CD4-positive, alpha-beta T cell treated with Interleukin-15 for 1 hour (primary cell): ENCODE measurements around the gene HLA-E.
"Not testable (repeated sequence)": the region's sequence is repeated elsewhere in the genome, so short reads cannot be mapped to it uniquely, and the experiment has no call there.

Source experiments
- DNase-seq: peaks from one replicate; pipeline ENCODE4 v3.0.0-alpha.2; 2020

HLA-E gene

DNA sequence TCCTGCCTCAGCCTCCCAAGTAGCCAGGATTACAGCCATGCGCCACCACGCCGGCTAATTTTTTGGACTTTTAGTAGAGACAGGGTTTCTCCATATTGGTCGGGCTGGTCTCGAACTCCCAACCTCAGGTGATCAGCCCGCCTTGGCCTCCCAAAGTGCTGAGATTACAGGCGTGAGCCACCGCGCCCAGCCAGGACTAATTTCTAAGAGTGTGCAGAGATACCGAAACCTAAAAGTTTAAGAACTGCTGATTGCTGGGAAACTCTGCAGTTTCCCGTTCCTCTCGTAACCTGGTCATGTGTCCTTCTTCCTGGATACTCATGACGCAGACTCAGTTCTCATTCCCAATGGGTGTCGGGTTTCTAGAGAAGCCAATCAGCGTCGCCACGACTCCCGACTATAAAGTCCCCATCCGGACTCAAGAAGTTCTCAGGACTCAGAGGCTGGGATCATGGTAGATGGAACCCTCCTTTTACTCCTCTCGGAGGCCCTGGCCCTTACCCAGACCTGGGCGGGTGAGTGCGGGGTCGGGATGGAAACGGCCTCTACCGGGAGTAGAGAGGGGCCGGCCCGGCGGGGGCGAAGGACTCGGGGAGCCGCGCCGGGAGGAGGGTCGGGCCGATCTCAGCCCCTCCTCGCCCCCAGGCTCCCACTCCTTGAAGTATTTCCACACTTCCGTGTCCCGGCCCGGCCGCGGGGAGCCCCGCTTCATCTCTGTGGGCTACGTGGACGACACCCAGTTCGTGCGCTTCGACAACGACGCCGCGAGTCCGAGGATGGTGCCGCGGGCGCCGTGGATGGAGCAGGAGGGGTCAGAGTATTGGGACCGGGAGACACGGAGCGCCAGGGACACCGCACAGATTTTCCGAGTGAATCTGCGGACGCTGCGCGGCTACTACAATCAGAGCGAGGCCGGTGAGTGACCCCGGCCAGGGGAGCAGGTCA is at the start of gene HLA-E:
Gene HLA-E (plus strand): TSS at position 429 of the 945 bp plus-strand sequence. CDS start 23 bp downstream, at position 452.
- peak; percentile 98 for DNase-seq

DNA sequence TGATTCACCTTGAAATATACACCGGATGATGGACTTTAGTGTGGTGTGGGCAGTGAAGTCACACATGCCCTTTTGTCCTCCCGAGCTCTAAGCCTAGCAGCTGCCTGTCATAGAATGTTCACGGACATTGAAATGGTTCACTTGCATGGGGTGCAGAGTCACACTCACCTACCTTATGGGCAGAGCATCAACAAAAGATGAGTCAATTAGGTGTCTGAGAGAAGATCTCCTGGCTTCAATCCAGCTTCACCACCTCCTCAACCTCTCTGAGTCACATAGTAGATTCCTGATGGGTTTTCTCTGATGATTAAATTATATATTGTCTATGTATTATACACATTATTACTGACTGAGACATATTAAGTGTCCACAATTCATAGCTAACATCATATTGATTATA is 48.1 kb upstream of the HLA-E start:
- no peak for DNase-seq

DNA sequence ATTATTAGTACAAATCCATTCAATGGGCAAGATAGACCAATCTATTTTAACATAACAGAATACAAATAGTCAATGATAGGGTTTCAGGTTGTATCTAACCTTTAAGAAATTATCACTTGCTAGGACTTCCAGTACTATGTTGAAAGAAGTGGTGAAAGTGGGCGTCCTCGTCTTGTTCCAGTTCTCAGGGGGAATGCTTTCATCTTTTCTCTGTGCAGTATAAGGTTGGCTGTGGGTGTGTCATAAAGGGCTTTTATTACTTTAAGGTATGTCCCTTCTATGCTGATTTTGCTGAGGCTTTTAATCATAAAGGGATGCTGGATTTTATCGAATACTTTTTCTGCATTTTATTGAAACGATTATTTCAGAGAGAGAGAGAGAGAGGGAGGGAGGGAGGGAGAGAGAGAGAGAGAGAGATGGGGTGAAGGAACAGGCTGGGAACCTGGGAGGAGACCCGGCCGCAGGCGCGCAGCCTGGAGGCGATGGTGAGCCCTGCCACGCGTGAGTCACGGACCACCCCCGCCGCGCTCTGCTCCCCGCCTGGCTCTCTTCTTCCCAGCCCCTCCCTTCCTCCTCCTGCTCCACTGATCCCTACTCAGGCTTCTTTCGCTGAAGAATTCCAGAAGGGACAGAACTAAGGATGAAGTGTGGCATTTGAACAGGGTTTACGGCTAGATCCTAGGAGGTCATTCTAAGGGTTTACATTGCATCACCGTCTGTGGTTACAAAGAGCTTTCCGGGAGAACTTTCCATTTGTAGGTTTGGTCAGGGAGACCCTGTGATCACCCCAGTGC is 45.5 kb upstream of the HLA-E start:
- DNase-seq, result no peak

DNA sequence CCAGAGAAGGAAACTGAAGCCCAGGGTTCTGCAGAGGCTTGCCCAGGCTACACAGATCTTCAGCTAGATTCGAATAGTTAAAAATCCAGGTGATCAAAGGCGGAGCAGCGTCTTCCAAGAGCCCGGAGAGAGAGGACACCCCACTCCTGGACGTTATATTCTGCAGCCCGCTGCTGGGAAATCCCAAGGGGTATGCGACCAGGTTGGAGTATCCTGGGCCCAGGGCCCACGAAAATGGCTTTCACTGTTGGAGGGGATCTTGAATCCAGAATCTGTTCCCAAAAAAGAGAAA is 44.9 kb upstream of the HLA-E start:
- no peak for DNase-seq

DNA sequence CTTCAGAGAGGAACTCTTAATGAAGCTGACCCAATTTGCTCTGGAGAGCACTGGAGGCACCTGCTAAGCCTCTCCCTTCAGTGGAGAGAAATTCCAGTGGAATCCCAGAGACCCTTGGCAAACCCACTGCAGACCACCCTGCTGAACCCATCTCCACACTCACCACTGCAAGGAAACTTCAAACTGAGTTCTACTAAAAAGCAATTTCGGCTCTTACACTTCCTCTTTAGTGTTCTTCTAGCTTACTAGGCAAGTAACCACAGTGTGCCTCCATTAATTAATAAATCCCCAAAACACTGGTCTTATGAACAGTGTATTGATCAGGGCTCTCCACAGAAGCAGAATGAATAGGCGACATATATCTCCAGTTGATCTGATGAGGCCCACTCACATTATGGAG is 43.0 kb upstream of the HLA-E start:
- DNase-seq, result no peak

DNA sequence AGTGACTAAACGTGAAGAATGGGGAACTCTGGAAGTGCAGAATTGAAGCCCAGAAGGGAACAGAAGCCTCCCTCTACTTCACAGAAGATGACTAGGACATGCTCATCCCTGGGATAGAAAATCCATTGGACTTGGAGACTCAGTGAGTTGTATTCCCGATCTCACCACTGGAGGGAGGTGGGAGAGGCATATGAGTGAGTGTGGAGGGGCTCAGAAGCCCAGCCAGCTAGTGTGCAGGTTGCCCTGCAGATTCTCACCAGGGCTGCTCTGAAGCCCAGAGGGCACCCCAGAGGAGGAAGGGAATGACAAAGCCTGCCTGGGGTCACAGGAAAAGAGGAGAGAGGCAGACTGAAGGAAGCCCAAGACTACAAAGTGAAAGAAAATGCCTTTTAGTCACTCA is 42.1 kb upstream of the HLA-E start:
- no peak for DNase-seq

DNA sequence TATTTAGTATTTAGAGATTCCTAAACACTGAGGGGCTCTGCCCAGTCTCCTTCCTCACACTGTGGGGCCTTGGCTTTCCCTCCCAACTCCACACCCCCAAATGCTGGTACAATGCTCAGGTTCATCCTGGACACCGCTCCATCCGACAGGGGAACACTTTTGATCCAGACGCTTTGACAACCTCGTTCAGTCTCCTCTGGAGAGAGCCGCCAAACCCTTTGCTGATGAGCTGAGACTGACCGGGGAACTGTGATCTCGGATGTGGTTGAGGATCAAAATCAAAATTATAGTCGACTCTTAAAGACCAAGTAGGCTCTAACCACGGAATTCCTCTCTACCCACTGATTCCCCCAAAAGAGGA is 38.8 kb upstream of the HLA-E start:
- no peak for DNase-seq

DNA sequence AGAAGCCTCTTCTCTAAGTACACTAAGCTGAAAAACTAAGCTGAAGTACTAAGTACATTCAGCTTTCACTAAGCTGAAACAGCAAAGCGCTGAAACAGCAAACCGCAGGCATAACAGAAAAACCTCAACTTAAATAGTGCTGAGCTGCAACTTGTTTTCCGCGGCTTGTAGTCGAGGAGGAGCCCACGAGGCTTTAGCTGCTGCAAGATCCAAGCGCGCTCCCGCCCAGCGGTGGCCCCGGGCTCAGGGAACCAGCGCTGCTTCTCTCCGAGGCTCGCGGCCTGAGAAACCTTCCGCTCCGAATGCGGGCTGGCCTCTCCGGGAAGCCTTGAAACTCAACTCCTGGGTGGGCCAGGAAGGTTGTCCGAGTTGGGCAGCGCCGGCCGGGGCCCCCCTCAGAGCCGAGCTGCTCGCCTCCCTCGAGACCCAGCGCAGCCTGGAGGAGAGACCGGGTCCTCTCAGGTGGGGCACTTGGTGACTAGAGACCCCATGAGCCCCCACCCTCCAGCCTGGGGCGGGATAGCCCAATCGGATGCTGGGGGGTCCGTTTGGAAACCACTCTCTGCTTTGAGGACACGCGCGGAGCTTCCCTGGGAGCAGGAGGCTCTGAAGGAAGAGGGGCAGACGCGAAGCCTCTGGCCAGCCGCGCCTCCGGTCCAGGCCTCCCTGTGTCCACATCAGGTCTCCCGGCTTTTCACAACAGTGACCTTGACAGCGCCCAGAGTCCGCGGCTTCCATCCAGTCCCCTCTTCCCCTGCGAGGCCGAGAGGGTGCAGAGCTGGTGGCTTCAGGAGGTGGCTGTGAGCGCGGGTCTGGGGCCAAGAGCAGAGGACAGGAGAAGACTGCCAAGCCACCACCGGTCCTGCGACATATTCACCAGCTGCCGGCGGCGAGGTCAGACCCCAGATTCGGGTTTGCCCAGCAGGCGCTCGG is 38.1 kb upstream of the HLA-E start:
- peak; percentile 60 for DNase-seq

DNA sequence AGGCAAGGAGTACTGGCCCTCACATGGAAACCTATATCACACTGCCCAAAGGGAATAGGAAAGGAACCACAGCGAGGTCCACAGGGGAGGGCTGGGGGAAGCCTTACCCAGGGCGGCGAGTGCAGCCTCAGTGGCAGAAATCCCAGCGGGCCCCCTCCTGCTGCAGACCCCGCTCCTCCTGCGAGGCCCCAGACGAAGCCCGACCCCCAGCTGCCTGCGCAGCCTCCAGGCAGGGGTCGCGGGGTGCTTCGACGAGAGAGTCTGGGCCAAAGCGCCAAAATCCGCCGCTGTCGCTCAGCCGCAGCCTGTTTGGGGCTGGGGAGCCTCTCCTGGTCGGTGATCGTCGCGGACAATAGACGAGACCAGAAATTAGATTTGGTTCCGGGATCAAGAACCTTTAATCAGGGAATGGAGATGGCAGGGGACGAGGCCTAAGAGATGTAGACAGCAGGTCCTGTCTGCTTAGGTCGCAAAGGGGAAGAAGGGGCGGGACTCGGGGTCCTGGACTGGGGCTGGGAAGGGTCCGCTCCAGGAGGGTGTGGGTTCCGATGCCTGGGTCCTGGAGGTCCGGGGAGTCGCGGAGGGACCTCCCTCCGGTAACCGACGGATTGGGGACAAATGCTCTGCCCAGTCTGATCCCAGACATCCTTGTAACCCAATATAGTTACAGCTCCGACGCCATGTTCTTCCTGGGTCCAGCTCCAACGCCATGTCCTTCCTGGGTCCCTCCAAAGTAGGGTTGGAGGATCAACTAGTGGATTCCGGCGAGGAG is 36.4 kb upstream of the HLA-E start:
- no peak for DNase-seq

DNA sequence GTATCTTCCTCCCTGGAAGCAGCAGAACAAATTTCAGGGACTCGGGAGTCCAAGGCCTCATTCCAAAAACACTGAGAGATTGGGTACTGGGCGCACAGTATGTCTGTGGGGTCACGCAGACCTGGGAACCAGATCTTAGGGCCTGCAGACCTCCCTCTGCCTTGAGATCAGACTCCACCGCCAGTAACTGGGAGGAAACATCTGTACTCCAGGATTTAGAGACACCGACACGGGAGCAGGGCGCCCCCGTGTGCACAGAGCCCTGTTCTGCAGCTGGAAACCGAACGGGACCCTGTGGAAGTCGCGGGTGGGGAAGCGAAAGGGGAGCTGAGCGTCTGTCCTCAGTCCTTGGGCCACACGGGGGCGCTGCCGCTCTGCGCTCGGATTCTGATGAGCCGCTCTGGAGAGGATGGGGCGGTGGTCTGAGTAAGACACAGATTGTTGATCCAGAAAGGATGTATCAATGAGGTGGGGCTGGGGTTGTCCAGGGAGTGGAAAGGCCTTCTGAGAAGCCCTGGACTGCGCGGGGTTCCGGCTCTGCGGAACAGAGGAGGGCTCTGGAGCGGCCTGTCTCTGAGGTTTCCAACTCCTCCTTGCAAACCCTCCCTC is 35.7 kb upstream of the HLA-E start:
- DNase-seq, result peak; percentile 83

DNA sequence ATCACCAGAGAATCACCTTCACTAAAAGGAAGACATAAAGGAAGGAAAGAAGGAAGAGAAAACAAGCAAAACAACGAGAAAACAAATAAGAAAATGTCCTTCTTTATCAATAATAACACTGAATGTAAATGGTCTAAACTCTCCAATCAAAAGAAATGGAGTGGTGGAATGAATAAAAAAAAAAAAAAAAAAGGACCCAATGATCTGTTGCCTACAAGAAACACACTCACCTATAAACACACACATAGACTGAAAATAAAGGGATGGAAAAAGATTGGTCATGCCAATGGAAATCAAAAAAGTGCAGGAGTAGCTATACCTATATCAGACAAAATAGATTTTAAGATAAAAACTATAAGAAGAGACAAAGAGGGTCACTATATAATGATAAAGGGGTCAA is 30.2 kb upstream of the HLA-E start:
- no peak for DNase-seq

DNA sequence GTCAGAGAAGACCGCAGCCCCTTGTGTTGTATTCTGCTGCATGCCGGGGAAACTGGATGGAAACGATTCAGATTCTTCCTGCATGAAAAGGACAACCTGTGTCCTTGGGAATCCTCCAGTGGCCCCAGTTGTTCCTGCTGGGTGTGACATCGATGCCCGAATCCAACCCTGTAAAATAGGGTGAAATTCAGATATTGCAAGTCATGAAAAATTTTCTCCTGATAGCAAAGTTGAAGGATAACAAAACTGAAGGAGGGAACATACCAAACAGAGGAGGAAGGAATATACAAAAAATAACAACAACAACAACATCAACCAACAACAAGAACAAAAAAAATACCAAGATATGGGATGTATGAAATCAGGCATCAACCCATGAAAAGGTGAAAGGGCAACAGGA is 28.3 kb upstream of the HLA-E start:
- DNase-seq, result no peak

DNA sequence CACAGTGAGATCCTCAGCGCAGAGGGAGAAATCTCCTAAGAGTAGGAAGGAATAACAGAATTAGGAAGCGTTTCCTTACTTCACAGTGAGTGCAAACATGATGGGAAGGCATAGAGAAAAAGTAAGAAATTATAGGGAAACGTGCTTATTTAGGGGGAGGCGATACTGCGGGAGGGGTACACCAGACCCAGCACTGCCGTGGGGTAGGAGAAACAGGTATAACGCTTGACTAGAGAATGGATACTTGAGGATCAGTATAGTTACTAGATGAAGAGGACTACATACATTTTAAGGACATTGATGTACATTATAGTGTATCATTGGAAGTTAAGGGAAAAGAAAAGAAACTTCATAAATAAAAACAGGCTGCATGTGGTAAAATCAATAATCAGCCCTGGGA is 26.8 kb upstream of the HLA-E start:
- DNase-seq, result no peak

DNA sequence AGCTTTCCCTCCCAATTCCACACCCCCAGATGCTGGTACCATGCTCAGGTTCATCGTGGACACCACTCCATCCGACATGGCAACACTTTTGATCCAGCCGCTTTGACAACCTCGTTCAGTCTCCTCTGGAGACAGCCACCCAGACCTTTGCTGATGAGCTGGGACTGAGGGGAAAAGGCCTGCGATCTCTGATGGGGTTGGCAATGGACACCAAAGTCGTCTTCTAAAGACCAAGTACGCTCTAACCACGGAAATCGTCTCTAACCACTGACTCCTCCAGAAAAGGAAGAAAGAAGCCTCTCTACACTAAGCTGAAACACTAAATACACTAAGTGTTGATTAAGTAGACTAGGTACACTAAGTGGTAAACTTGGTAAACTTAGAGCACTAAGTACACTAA is 26.1 kb upstream of the HLA-E start:
- no peak for DNase-seq

DNA sequence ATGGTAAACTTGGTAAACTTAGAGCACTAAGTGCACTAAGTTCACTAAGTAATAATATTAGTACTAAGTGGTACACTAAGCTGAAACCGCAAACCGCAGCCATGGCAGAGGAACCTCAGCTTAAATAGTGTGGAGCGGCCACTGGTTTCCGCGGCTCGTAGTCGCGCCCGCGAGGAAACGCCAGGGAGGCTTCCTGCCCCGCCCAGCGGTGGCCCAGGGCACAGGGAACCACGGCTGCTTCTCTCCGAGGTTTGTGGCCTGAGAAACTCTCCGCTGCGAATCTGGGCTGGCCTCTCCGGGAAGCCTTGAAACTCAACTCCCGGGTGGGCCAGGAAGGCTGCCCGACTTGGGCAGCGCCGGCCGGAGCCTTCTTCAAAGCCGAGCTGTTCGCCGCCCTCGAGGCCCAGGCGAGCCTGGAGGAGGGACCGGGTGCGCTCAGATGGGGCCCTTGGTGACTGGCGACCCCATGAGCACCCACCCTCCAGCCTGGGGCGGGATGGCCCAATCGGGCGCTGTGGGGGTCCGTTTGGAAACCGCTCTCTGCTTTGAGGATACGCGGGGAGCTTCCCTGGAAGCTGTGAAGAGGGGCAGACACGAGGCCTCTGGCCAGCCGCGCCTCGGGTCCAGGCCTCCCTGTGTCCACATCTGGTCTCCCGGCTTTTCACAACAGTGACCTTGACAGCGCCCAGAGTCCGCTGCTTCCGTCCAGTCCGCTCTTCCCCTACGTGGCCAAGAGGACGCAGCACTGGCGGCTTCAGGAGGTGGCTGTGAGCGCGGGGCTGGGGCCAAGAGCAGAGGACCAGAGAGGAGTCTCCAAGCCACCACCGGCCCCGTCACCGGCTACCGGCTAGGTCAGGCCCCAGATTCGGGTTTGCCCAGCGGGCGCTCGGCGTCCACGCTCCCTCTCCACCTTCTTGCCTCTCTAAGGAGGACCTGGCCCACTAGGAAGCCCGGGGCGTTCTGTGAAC is 25.4 kb upstream of the HLA-E start:
- peak; percentile 74 for DNase-seq

DNA sequence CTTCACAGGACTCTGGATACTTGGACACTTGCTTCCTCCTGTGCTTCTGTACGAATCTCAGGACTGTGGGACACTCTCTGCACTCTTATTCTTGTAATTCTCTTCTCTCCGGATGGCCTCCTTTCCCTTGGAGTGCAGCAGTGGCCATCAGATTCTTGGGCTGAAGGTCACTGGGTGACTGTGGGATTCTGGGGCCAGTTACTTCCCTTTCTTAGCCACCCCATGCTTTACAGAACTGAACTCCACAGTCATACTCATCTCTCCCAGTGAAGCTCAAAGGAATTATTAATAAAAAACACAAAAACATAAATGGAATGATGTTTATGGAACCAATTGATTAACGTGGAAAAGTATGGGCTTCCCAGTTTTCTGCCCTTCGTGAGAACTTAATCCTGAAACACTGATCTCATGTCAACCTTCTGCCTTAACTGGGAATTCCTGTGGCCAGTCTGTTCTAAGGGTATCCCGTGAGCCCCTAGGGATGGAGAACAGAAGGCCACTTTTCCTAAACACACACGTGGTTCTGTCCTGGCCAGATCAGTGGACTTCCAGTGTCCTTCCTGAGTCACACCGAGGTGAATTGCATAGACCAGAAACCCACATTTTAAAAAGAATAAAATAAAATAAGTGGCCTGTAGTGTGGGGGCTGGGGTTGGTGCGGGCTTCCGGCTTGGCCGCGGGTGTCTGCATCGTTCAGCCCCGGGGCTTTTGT is 23.6 kb upstream of the HLA-E start:
- DNase-seq, result no peak

DNA sequence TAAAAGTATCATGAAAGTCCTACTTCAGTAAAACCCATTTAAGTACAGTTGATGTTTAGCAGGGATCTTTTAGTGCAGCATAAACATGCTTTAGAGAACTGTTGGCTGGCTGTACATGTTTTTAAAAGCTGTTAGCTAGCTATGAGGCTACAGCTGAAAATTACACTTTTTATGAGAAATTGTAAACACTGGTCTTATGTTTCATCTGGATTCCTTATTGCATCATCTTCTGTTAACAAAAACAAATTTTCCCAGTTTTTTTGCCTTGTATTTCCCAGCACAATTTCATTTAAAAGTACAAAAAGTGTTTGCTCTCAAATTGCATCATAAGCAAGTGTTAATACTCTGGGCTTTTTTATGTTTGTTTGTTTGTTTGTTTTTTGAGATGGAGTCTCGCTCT is 18.3 kb upstream of the HLA-E start:
- DNase-seq, result no peak

DNA sequence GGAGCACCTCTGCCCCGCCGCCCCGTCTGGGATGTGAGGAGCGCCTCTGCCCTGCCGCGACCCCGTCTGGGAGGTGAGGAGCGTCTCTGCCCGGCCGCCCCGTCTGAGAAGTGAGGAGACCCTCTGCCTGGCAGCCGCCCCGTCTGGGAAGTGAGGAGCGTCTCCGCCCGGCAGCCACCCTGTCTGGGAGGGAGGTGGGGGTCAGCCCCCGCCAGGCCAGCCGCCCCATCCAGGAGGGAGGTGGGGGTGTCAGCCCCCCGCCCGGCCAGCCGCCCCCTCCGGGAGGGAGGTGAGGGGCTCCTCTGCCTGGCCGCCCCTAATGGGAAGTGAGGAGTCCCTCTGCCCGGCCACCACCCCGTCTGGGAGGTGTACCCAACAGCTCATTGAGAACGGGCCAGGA is 14.2 kb upstream of the HLA-E start:
- DNase-seq, result not testable (repeated sequence)

DNA sequence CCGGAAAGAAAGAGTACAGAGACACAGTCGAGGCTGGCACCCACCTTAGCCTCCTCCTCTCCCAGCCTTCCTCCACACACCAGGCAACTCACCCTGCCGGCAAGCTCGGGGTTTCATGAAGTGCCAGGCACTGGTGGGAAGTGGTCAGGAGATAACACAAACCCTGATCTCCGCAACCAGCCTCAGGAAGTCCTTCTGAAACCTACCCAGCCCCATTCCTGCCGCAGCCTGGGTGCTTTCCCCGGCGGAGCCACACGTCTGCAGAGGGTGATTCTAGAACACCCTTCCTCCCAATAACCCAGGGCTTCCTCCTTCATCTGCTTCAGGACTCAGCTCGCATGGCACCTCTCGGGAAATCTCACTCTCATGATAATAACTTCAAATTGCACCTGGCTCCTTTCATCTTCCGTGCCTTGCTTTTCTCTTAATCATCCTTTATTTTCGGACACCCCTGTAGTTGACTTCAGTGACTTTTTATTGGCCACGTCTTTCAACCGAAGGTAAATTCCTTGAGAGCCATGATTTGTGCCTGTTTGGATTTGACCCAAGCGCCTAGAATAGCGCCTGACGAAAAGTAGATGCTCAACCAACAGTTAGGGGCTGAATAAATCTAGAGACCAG is 8.7 kb upstream of the HLA-E start:
- peak; percentile 62 for DNase-seq
